Endothelial cell of umbilical vein (primary cell): ENCODE measurements around the gene ARPC5. TPM values are rescaled to one million over a fixed set of nuclear protein-coding genes. Genes with fewer than 3 reads are reported as not detected.

Experiments used
- BruUV-seq: library from RNA; stranded (reverse); fragments of 400-500 nt; replicated peaks from 2 replicates; lab custom pipeline; 2021; lab: Mats Ljungman, UMichigan
- CTCF ChIA-PET: fragments of 300-600, 350-600 bp; sonication (Branson Sonifier 250); formaldehyde crosslinking; loops from one replicate; lab custom pipeline; 2021; ENCODE audit warnings: antibody characterized with exemption, inconsistent platforms; lab: Charles Lee
- POLR2A ChIA-PET: fragments of 300-600, 350-600 bp; sonication (Branson Sonifier 250); formaldehyde crosslinking; loops from one replicate; lab custom pipeline; 2021; ENCODE audit warnings: antibody characterized with exemption, inconsistent platforms; lab: Charles Lee
- DNase-seq: peaks from one replicate; pipeline ENCODE4 v3.0.0-alpha.2; 2011; ENCODE audit warnings: low read depth, low spot score
- FAIRE-seq: peaks from 2 replicates; lab custom pipeline; 2011; peaks lifted over from hg19 to GRCh38; lab: Jason Lieb, UNC
- H2AFZ ChIP-seq: 2 replicates; pipeline ENCODE4 v1.6.0; 2012; ENCODE audit warnings: low read depth, low read length, control low read depth, inconsistent platforms
- H3K27ac ChIP-seq: 2 replicates; pipeline ENCODE4 v1.5.1; 2011; ENCODE audit warnings: low read depth, mild to moderate bottlenecking, control low read depth, low read length, moderate library complexity; ENCODE audit not compliant: insufficient read depth
- H3K27me3 ChIP-seq, 2 experiments: 2 replicates each; pipeline versions ENCODE4 v1.6.0 to v1.6.1; 2011; ENCODE audit warnings: low read length in 2 of 2, mixed read lengths in 1 of 2; ENCODE audit not compliant: control insufficient read depth in 2 of 2, insufficient read depth in 2 of 2
- H3K36me3 ChIP-seq, 2 experiments: 2 replicates in 1 of 2; 3 replicates in 1 of 2; pipeline ENCODE4 v1.5.1; 2011; ENCODE audit warnings: low read length in 2 of 2, mild to moderate bottlenecking in 1 of 2, moderate library complexity in 1 of 2; ENCODE audit not compliant: control insufficient read depth in 2 of 2, insufficient read depth in 2 of 2; ENCODE audit errors: extremely low read depth in 1 of 2
- H3K4me1 ChIP-seq: 3 replicates; pipeline ENCODE4 v1.5.1; 2011; ENCODE audit warnings: mild to moderate bottlenecking, low read length; ENCODE audit not compliant: control insufficient read depth, insufficient read depth; ENCODE audit errors: extremely low read depth
- H3K4me2 ChIP-seq: 2 replicates; pipeline ENCODE4 v1.6.1; 2011; ENCODE audit warnings: low read length, control low read depth, mixed read lengths; ENCODE audit not compliant: insufficient read depth
- H3K4me3 ChIP-seq, 3 experiments: fragments of 200-600 bp in 1 of 3; sonication (generic), shearing (Covaris generic) in 1 of 3; replicated peaks in 1 of 3; 2 replicates each; pipeline ENCODE4 v1.5.1; 2011 to 2016; ENCODE audit warnings: control low read depth in 3 of 3, low read length in 3 of 3, mild to moderate bottlenecking in 2 of 3, inconsistent platforms in 1 of 3, low read depth in 1 of 3, moderate library complexity in 1 of 3; ENCODE audit not compliant: insufficient read depth in 1 of 3
- H3K79me2 ChIP-seq: 2 replicates; pipeline ENCODE4 v1.6.0; 2012; ENCODE audit warnings: low read length, inconsistent platforms; ENCODE audit not compliant: control insufficient read depth, insufficient read depth
- H3K9ac ChIP-seq: replicated peaks from 2 replicates; pipeline ENCODE3; 2011; ENCODE audit warnings: low read length, control low read depth; ENCODE audit not compliant: insufficient read depth; ENCODE audit errors: extremely low read depth
- H3K9me1 ChIP-seq: replicated peaks from 3 replicates; pipeline ENCODE4 v1.6.0; 2011; ENCODE audit warnings: mild to moderate bottlenecking, low read length; ENCODE audit not compliant: control insufficient read depth, insufficient read depth; ENCODE audit errors: extremely low read depth
- H3K9me3 ChIP-seq: replicated peaks from 2 replicates; pipeline ENCODE4 v1.5.1; 2012; ENCODE audit warnings: low read length, inconsistent platforms; ENCODE audit not compliant: control insufficient read depth, insufficient read depth
- H4K20me1 ChIP-seq: replicated peaks from 2 replicates; pipeline ENCODE3; 2011; ENCODE audit warnings: mild to moderate bottlenecking, low read length; ENCODE audit not compliant: control insufficient read depth, insufficient read depth; ENCODE audit errors: extremely low read depth
- EZH2 ChIP-seq: IDR thresholded peaks from 2 replicates; pipeline ENCODE4 v1.6.1; 2012; ENCODE audit warnings: borderline replicate concordance, low read depth, mild to moderate bottlenecking, moderate library complexity, low read length, inconsistent platforms; ENCODE audit not compliant: severe bottlenecking
- FOS ChIP-seq: IDR thresholded peaks from 2 replicates; pipeline ENCODE4 v1.6.1; 2011; ENCODE audit warnings: mild to moderate bottlenecking, low read length, moderate library complexity, borderline replicate concordance; ENCODE audit not compliant: insufficient read depth
- GATA2 ChIP-seq: IDR thresholded peaks from 2 replicates; pipeline ENCODE4 v1.7.0; 2011; ENCODE audit warnings: low read depth, mild to moderate bottlenecking, moderate library complexity, mixed read lengths, low read length; ENCODE audit not compliant: insufficient read length, insufficient read depth
- JUN ChIP-seq: IDR thresholded peaks from 2 replicates; pipeline ENCODE4 v1.6.1; 2011; ENCODE audit warnings: borderline replicate concordance, low read depth; ENCODE audit not compliant: insufficient read length, insufficient read depth
- dilution Hi-C: fragments of 300-500 bp; cut with MboI; formaldehyde crosslinking; loops from one replicate; pipeline ENCODE4 v1.15.0; 2019; ENCODE audit warnings: low sequenced_read_pairs; ENCODE audit not compliant: extremely low pct_ligation_motif_present
- intact Hi-C: fragments of 100-400 bp; cut with micrococcal nuclease; formaldehyde crosslinking; loops from one replicate; pipeline ENCODE4 v1.10.0; 2022
- polyA plus RNA-seq, 4 experiments: library from polyadenylated mRNA; depleted of rRNA in 3 of 4; stranded (reverse) in 3 of 4; unstranded in 1 of 4; fragments of >200 nt; gene quantifications; 2 replicates each; pipeline versions ENCODE4 v1.2.1 to v1.2.3, GENCODE V29; 2011 to 2012; ENCODE audit warnings: missing spikeins in 1 of 4
- total RNA-seq: library from RNA; stranded (reverse); gene quantifications from 2 replicates; pipeline ENCODE4 v1.2.3, GENCODE V29; 2021
- TF ChIP-seq, protein P1 (sequence below), 2 donors: IDR thresholded peaks; 1 replicate in 1 of 2; 2 replicates in 1 of 2; pipeline ENCODE4 v1.5.1; 2011; ENCODE audit warnings: low read length in 2 of 2, mild to moderate bottlenecking in 2 of 2, moderate library complexity in 2 of 2, control low read depth in 1 of 2, inconsistent platforms in 1 of 2, low read depth in 1 of 2; ENCODE audit not compliant: insufficient read depth in 1 of 2; ENCODE audit errors: extremely low read depth in 1 of 2

The ARPC5 gene
- total and polyA plus RNA-seq, 2 donors (not counting 3 experiments of a cell fraction or from before 2014, with no cell fraction given), result 110 to 185 TPM

DNA sequence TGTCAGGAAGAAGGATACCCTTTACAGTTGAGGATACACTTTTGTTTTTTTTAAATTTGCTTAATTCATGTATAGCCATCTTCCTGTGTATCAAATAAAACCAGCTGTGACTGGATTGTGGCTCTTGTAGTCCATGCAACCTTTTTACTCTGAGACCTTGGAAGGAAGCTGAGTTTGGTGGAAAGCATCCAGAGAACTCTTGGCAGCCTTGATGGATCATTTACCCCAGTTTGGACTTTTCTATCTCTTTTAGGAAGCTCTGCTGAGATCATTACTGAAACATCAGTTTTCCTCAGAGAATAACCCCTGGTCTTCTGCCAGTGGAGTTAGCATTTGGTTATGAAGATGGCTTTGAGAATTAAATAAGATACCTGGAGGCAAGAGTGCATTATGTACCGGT, 38.8 kb upstream of the ARPC5 start:
- Histone ChIP-seq H3K9me3 (no peaks in the 10 kb centered on the region), H3K9ac (no peak overlapping the region), H3K4me1 (no peaks in the 10 kb centered on the region), H3K27ac (no peak overlapping the region), H3K27me3 (no peaks in the 10 kb centered on the region), H3K4me3 (no peak overlapping the region), H2AFZ (no peak overlapping the region), H3K9me1 (no peaks in the 10 kb centered on the region), H3K4me2 (no peak overlapping the region), H3K79me2 (no peaks in the 10 kb centered on the region), H3K36me3 (no peaks in the 10 kb centered on the region), H4K20me1 (no peaks in the 10 kb centered on the region)
- intact Hi-C loops, result no loop called here
- dilution Hi-C loops, result no loop called here
- DNase-seq, result no peak
- TF ChIP-seq JUN, result no peak
- no peak for TF ChIP-seq EZH2
- TF ChIP-seq GATA2, result no peak
- TF ChIP-seq, protein P1, sequence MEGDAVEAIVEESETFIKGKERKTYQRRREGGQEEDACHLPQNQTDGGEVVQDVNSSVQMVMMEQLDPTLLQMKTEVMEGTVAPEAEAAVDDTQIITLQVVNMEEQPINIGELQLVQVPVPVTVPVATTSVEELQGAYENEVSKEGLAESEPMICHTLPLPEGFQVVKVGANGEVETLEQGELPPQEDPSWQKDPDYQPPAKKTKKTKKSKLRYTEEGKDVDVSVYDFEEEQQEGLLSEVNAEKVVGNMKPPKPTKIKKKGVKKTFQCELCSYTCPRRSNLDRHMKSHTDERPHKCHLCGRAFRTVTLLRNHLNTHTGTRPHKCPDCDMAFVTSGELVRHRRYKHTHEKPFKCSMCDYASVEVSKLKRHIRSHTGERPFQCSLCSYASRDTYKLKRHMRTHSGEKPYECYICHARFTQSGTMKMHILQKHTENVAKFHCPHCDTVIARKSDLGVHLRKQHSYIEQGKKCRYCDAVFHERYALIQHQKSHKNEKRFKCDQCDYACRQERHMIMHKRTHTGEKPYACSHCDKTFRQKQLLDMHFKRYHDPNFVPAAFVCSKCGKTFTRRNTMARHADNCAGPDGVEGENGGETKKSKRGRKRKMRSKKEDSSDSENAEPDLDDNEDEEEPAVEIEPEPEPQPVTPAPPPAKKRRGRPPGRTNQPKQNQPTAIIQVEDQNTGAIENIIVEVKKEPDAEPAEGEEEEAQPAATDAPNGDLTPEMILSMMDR (IDR thresholded peaks at IDR 0.05; ENCODE audit: extremely low read depth in 1 of 2, insufficient read depth in 1 of 2, low read depth in 1 of 2, low read length in 2 of 2), result no peak
- no peak for TF ChIP-seq FOS
- FAIRE-seq, result no peak
- CTCF ChIA-PET, result interaction anchor here (1.2 to 2.7 kb wide), 3 partner anchors 11 to 242 kb away, joined by 4 to 25 read pairs (median 12); no protein-coding TSS in a partner anchor
- POLR2A ChIA-PET, result no interaction called here
- no TSS peak for BruUV-seq
